ENCODE measurements around the gene CLDN9.

DNA sequence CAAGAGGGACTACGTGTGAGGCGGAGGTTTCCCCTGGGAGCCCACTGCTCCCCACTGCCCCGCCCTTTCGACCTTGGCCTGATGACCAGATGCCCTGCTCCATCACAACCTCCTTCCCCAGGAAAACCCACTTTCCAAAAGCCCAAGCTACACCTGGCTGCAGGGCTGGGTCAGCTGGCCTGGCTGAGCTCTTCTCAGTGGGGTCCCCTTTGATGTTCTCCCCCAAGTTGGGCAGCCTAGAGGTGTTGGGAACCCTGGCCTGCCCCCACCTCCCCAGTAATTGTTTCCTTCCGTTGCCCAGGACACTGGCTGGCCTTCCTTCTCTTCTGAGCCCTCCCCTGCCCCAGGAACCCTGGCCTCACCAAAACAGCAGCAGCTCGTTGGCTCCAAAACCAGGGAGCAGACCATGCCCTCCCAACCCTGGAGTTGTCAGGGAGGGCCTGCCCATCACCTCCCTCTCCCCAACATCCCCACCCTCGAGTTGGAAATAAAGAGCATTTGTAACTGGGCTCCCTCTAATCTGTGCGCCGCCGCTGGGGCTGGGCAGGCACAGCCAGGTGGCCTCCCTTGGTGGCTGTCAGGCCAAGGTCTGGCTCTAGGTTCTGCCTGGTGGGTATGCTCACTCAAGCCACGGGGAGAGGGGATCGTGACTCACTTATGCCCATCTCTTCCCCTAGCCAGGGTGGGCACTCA is 1.4 kb downstream of the CLDN9 start:
- TF ChIP-seq, protein P1, sequence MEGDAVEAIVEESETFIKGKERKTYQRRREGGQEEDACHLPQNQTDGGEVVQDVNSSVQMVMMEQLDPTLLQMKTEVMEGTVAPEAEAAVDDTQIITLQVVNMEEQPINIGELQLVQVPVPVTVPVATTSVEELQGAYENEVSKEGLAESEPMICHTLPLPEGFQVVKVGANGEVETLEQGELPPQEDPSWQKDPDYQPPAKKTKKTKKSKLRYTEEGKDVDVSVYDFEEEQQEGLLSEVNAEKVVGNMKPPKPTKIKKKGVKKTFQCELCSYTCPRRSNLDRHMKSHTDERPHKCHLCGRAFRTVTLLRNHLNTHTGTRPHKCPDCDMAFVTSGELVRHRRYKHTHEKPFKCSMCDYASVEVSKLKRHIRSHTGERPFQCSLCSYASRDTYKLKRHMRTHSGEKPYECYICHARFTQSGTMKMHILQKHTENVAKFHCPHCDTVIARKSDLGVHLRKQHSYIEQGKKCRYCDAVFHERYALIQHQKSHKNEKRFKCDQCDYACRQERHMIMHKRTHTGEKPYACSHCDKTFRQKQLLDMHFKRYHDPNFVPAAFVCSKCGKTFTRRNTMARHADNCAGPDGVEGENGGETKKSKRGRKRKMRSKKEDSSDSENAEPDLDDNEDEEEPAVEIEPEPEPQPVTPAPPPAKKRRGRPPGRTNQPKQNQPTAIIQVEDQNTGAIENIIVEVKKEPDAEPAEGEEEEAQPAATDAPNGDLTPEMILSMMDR (IDR thresholded peaks at IDR 0.05; ENCODE audit: low read depth, low read length): no peak
- TF ChIP-seq, protein P2, sequence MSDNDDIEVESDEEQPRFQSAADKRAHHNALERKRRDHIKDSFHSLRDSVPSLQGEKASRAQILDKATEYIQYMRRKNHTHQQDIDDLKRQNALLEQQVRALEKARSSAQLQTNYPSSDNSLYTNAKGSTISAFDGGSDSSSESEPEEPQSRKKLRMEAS (IDR thresholded peaks at IDR 0.05; ENCODE audit: low read depth, low read length): no peak
